H1 (cell line): ENCODE data around the gene NCAPG2.
"Not testable (repeated sequence)": the region's sequence is repeated elsewhere in the genome, so short reads cannot be mapped to it uniquely, and the experiment has no call there.

Experiments used
- BCL11A ChIP-seq, 2 experiments: IDR thresholded peaks; one replicate each; pipeline ENCODE4 v1.6.1; 2011; ENCODE audit warnings: low read depth in 2 of 2, low read length in 2 of 2, mild to moderate bottlenecking in 2 of 2
- BRCA1 ChIP-seq: IDR thresholded peaks from 2 replicates; pipeline ENCODE4 v1.6.1; 2012; ENCODE audit warnings: low read depth, low read length, improper control_type of control experiment
- CTCF ChIP-seq, 3 experiments: IDR thresholded peaks; 1 replicate in 2 of 3; 2 replicates in 1 of 3; pipeline versions ENCODE4 v1.5.1 to v1.6.1; 2011; ENCODE audit warnings: low read length in 3 of 3, mild to moderate bottlenecking in 3 of 3, inconsistent platforms in 2 of 3, low read depth in 1 of 3, moderate library complexity in 1 of 3; ENCODE audit not compliant: insufficient read depth in 1 of 3; ENCODE audit errors: control extremely low read depth in 1 of 3
- EP300 ChIP-seq, 2 experiments: IDR thresholded peaks; 1 replicate in 1 of 2; 2 replicates in 1 of 2; pipeline ENCODE4 v1.6.1; 2011 to 2012; ENCODE audit warnings: low read depth in 2 of 2, low read length in 2 of 2, mild to moderate bottlenecking in 2 of 2, borderline replicate concordance in 1 of 2, inconsistent platforms in 1 of 2, moderate library complexity in 1 of 2
- GTF2F1 ChIP-seq: IDR thresholded peaks from 2 replicates; pipeline ENCODE4 v1.6.1; 2012; ENCODE audit warnings: low read depth, low read length, improper control_type of control experiment, borderline replicate concordance
- HDAC6 ChIP-seq: IDR thresholded peaks from one replicate; pipeline ENCODE4 v1.7.1; 2012; ENCODE audit warnings: low read depth, mild to moderate bottlenecking, inconsistent platforms, low read length, moderate library complexity
- MAFK ChIP-seq: IDR thresholded peaks from 2 replicates; pipeline ENCODE4 v1.6.1; 2012; ENCODE audit warnings: low read depth, mild to moderate bottlenecking, improper control_type of control experiment, low read length
- MAX ChIP-seq: IDR thresholded peaks from 2 replicates; pipeline ENCODE4 v1.6.1; 2012; ENCODE audit warnings: inconsistent platforms
- NRF1 ChIP-seq: IDR thresholded peaks from 2 replicates; pipeline ENCODE4 v1.6.1; 2011; ENCODE audit warnings: mild to moderate bottlenecking, low read depth, low read length, improper control_type of control experiment
- POLR2A ChIP-seq, 2 experiments: IDR thresholded peaks; 1 replicate in 1 of 2; 2 replicates in 1 of 2; pipeline ENCODE4 v1.6.1; 2011; ENCODE audit warnings: low read depth in 2 of 2, low read length in 2 of 2, mild to moderate bottlenecking in 2 of 2; ENCODE audit errors: control extremely low read depth in 1 of 2
- POLR2AphosphoS5 ChIP-seq: IDR thresholded peaks from 2 replicates; pipeline ENCODE4 v1.6.1; 2011; ENCODE audit warnings: low read depth, low read length
- RXRA ChIP-seq: IDR thresholded peaks from 2 replicates; pipeline ENCODE4 v1.6.1; 2011; ENCODE audit warnings: low read depth, mild to moderate bottlenecking, low read length, moderate library complexity; ENCODE audit not compliant: insufficient read depth
- SP2 ChIP-seq: IDR thresholded peaks from 2 replicates; pipeline ENCODE4 v1.6.1; 2012; ENCODE audit warnings: mild to moderate bottlenecking, low read length, inconsistent platforms
- TCF12 ChIP-seq: IDR thresholded peaks from 2 replicates; pipeline ENCODE4 v1.6.1; 2011; ENCODE audit warnings: low read depth, mild to moderate bottlenecking, low read length

GRCh38 chr7:158697597-158697996 lies 7.0 kb downstream of the NCAPG2 start:
- not testable (repeated sequence) for TF ChIP-seq GTF2F1; CTCF (IDR thresholded peaks at IDR 0.05; ENCODE audit: control extremely low read depth in 1 of 3, insufficient read depth in 1 of 3, low read depth in 1 of 3, low read length in 3 of 3); POLR2A (IDR thresholded peaks at IDR 0.05; ENCODE audit: control extremely low read depth in 1 of 2, low read depth in 2 of 2, low read length in 2 of 2); POLR2AphosphoS5; TCF12; HDAC6; MAFK; BRCA1; EP300 (IDR thresholded peaks at IDR 0.05; ENCODE audit: borderline replicate concordance in 1 of 2, low read depth in 2 of 2, low read length in 2 of 2); BCL11A (IDR thresholded peaks at IDR 0.05; ENCODE audit: low read depth in 2 of 2, low read length in 2 of 2); RXRA; MAX; NRF1; SP2
